Astrocyte of the spinal cord (primary cell): ENCODE measurements around the gene KDSR.
A peak's percentile ranks its signal among the peaks of the same experiment; 100 is the strongest.

Source experiments
- DNase-seq: peaks from one replicate; pipeline ENCODE4 v3.0.0; 2011; ENCODE audit warnings: low read depth, low spot score
- H3K4me3 ChIP-seq: 2 replicates; pipeline ENCODE4 v1.5.1; 2011; ENCODE audit warnings: low read depth, mild to moderate bottlenecking, low read length, moderate library complexity
- in situ Hi-C: cut with HindIII; loops from 2 replicates; pipeline ENCODE4 v1.10.0; 2017; ENCODE audit warnings: low sequenced_read_pairs
- TF ChIP-seq, protein P1 (sequence below): IDR thresholded peaks from 2 replicates; pipeline ENCODE4 v1.5.1; 2012; ENCODE audit warnings: low read depth, mild to moderate bottlenecking, low read length, inconsistent platforms

Gene KDSR

DNA sequence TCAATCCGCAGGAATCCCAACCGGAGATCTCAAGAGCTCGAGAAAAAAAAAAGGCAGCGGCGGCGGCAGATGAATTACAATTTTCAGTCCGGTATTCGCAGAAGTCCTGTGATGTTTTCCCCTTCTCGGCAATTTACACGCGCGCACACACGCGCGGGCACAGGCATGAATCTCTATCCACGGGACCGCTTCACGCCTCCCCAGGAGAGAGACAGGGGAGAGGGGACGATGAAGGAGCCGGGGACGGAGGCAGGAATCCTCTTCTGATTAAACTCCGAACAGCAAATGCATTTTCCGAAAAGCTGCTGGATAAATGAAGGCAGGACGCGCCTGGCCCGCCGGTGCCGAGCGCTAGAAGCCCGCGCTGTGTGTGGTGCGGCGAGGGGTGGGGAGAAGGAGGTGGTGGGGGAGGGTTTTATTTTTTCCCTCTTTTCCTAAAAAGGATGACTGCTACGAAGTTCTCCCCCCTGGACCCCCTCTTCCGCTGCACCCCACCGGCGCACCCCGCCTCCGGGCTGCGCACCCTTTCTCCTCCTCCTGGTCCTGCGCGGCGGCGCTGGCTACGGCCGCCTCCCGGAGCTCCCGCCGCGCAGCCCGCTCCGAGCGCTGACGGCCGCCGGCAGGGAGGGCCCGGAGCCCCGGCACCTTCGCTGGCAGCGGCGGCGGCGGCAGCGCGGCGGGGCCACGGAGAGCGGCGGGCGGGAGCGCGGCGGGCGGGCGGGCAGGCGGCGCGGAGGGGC is 47.5 kb downstream of the KDSR start, which contains the start of gene BCL2:
BCL2 (minus strand) TSS at position 387 of the 740 bp plus-strand sequence.
- in situ Hi-C loops, result no loop called here
- H3K4me3 ChIP-seq, result peak within 1 kb of the TSS; percentile 72
- peak; percentile 57 for DNase-seq
- TF ChIP-seq, protein P1, sequence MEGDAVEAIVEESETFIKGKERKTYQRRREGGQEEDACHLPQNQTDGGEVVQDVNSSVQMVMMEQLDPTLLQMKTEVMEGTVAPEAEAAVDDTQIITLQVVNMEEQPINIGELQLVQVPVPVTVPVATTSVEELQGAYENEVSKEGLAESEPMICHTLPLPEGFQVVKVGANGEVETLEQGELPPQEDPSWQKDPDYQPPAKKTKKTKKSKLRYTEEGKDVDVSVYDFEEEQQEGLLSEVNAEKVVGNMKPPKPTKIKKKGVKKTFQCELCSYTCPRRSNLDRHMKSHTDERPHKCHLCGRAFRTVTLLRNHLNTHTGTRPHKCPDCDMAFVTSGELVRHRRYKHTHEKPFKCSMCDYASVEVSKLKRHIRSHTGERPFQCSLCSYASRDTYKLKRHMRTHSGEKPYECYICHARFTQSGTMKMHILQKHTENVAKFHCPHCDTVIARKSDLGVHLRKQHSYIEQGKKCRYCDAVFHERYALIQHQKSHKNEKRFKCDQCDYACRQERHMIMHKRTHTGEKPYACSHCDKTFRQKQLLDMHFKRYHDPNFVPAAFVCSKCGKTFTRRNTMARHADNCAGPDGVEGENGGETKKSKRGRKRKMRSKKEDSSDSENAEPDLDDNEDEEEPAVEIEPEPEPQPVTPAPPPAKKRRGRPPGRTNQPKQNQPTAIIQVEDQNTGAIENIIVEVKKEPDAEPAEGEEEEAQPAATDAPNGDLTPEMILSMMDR, result no peak

DNA sequence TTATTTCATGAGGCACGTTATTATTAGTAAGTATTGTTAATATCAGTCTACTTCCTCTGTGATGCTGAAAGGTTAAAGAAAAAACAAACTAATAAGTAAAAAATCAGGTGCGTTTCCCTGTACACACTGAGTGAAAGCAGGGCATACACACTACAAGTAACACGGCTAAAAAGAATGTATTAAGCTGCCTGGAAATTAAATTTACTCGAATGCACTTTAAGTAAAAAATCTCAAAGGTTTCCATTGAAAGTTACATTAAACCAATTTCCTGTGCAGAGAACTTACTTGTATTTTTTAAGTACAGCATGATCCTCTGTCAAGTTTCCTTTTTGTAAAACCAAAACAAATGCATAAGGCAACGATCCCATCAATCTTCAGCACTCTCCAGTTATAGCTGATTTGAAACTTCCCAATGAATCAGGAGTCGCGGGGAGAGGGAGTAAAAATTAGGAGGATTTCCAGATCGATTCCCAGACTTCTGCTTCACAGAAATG is 48.1 kb downstream of the KDSR start:
- TF ChIP-seq, protein P1, result no peak
- in situ Hi-C loops, result no loop called here
- H3K4me3 ChIP-seq, result peak overlapping the region; percentile 72
- peak; percentile 41 for DNase-seq

DNA sequence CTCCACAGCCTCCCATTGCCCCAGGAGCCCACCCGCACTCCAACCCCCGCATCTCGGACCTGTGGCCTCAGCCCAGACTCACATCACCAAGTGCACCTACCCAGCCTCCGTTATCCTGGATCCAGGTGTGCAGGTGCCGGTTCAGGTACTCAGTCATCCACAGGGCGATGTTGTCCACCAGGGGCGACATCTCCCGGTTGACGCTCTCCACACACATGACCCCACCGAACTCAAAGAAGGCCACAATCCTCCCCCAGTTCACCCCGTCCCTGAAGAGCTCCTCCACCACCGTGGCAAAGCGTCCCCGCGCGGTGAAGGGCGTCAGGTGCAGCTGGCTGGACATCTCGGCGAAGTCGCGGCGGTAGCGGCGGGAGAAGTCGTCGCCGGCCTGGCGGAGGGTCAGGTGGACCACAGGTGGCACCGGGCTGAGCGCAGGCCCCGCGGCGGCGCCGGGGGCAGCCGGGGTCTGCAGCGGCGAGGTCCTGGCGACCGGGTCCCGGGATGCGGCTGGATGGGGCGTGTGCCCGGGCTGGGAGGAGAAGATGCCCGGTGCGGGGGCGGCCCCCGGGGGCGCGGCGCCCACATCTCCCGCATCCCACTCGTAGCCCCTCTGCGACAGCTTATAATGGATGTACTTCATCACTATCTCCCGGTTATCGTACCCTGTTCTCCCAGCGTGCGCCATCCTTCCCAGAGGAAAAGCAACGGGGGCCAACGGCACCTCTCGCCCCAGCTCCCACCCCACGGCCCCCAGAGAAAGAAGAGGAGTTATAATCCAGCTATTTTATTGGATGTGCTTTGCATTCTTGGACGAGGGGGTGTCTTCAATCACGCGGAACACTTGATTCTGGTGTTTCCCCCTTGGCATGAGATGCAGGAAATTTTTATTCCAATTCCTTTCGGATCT is 48.8 kb downstream of the KDSR start:
- DNase-seq, result no peak
- TF ChIP-seq, protein P1, result peak; percentile 68
- in situ Hi-C loops, result no loop called here
- peak overlapping the region; percentile 72 for H3K4me3 ChIP-seq

DNA sequence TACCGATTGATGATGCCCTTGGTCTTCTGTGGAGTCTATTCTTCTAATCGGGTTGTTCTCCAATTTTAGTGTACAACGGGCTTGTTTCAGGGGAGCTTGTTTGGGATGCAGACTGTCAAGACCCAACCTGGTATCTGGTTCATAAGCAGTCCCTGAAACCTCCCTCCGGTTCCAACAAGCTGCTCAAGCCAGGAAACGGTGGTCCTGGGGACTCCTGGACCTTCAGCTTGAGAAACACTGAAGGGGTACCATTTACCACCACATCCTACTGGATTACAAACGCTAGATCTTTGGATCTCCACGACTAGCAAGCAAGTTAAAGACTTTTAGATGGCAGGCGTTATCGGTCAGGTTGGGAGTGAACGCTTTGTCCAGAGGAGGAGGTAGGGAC is 49.5 kb downstream of the KDSR start:
- H3K4me3 ChIP-seq, result peak overlapping the region; percentile 72
- in situ Hi-C loops, result no loop called here
- no peak for DNase-seq
- TF ChIP-seq, protein P1, result no peak

DNA sequence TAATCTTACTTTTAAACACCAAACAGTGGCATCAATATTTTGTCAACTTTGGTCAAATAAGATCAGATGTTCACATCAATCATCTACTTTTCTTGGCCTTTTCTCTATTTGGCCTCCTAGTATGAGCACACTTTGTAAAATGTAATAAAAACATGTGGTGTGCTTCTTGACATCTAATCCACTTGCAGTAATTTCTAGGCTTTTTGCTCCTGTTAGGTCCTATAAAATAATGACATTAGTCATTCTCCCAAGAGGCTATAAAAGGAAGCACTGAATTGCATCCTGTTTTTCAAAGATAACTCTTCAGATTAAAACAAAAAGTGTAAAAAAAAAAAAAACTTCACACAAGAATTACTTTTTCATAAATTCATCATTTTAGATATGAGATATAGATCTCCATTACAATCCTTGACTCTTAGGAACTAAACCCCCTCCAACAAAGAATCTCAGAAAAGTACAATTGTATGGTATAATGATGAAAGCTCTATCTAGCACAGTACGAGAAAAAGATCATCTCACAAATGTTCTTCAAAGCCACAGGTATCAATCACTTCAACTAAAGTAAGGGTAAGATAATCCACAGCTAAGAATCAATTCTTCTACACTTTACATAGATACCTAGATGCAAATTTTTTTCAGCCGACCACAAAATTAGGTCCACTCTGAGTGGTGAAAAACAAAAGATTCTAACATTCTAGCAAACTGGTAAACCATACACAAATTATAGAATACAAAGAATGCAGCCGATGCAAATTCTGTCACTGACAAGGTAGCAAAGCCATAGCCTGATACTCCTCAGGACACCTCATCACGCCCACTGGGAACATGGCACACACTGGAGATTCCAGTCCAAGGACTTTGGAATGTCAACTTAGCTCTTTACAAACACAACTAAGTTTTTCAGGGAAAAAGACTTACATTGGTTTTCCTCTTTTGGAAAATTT is 50.1 kb downstream of the KDSR start:
- in situ Hi-C loops, result no loop called here
- TF ChIP-seq, protein P1, result no peak
- no peak for DNase-seq
- no peak overlapping the region for H3K4me3 ChIP-seq

DNA sequence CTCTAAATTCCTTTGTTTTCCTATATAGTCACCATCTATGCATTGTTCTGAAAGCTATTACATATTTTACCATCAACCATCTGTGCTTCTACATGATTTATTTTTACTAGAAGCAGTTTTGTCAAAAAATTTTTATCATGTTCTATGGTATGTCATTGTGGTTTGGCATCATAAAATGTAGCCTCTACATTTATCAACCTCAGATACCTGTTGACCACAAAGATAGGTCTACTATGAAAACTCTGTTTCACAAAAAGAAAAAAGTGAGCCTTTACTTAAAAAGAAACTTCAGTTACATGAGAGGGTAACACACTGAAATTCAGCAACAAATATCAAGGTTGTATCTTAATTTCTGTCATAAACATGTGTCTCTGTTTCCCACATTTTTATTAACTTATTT is 51.1 kb downstream of the KDSR start:
- TF ChIP-seq, protein P1, result no peak
- no peak overlapping the region for H3K4me3 ChIP-seq
- no peak for DNase-seq
- in situ Hi-C loops, result no loop called here
